Stimulated activated CD8-positive, alpha-beta memory T cell treated with anti-CD3 and anti-CD28 coated beads, Interleukin-2, amount 100 ng/mL, for 48 hours (primary cell): Measurements from ENCODE around the gene RASD1.

Experiments used
- DNase-seq, 2 donors: peaks; one replicate each; pipeline ENCODE4 v3.0.0-alpha.2; 2020; ENCODE audit warnings: low read depth in 2 of 2

RASD1 gene

GRCh38 chr17:17527534-17527933 lies 31.3 kb upstream of the RASD1 start:
- DNase-seq = no peak

GRCh38 chr17:17526369-17526768 lies 30.2 kb upstream of the RASD1 start:
- no peak for DNase-seq

DNA sequence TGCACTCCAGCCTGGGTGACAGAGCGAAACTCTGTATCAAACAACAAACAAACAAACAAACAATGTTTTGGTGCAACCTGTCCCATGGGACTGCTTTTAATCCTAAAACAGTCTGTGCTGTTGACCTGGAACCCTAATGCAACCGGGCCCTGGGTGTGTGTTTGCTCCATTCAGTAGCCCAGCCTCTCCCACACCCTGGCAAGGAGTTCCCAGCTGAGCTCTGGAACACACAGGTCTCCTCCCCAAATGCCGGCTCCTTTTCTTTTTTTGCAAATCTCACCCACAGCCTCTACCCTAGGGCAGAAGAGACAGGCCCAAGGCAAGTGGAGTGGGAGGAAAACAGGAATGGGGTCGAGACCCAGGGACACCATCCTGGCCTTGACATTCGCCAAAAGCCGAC lies 29.8 kb upstream of the RASD1 start:
- no peak for DNase-seq

GRCh38 chr17:17525311-17525710 lies 29.1 kb upstream of the RASD1 start:
- no peak for DNase-seq

- DNase-seq = no peak
Observed at GRCh38 chr17:17523731-17524490, 27.7 kb upstream of the RASD1 start.

DNA sequence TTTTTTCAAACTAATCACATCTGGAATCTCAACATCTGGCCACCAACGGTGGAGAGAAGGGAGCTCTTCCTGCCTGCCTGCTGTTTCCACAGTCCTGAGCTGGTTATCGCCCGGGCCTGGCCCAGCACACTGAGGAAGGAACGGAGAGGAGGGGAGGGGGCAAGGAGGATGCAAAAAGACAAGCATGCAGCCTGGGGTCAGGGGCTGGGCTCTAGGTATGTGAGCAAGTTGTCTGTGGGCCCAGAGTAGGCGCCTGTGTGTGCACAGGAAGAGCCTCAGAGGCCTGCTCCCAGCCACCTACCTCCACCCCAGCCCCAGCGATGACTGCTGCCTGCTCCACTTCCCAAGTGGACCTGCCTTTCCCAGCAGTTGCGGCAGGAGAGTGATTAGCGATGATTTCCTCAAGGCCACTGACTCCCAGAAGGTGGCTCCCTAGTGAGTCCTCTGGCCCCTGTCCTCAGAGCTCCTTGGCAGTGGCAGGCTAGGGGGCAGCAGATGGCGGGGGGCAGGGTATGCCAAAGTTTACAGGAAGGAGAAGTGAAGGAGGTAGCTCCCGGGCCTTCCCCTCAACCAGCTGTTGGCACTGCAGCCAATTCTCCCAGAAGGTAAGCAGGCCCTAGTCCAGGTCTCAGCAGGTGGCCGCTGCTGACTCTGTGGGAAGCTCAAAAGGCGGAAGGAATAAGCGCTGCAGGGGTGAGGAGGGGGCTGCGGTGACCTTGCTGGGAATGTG lies 27.0 kb upstream of the RASD1 start:
- DNase-seq = no peak

GRCh38 chr17:17520599-17521232 lies 24.5 kb upstream of the RASD1 start:
- DNase-seq = no peak

- DNase-seq = no peak
Observed at GRCh38 chr17:17519886-17520285, 23.7 kb upstream of the RASD1 start.

DNA sequence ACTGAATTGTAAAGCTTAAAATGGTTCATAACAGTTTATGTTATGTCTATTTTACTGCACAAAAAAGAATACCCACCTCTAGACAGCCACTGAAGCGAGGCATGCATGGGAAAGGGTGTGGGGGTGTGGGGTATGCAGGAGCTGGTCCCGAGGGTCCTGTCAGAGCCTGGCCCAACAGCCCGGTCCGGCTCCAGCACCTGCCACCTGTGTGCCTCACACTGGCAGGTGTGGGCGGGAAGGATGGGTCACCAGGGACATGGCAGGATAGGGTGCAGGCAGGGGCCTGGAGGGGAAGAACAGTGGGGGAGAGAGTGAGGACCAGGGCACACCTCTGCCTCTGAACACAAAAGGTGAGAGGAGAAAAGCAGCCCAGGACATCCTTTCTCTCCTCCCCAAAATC lies 22.8 kb upstream of the RASD1 start:
- DNase-seq = no peak

- no peak for DNase-seq
Observed at GRCh38 chr17:17518014-17518413, 21.8 kb upstream of the RASD1 start.

GRCh38 chr17:17516941-17517720 lies 20.9 kb upstream of the RASD1 start:
- no peak for DNase-seq

- no peak for DNase-seq
Observed at GRCh38 chr17:17515934-17516930, 20.0 kb upstream of the RASD1 start.

DNA sequence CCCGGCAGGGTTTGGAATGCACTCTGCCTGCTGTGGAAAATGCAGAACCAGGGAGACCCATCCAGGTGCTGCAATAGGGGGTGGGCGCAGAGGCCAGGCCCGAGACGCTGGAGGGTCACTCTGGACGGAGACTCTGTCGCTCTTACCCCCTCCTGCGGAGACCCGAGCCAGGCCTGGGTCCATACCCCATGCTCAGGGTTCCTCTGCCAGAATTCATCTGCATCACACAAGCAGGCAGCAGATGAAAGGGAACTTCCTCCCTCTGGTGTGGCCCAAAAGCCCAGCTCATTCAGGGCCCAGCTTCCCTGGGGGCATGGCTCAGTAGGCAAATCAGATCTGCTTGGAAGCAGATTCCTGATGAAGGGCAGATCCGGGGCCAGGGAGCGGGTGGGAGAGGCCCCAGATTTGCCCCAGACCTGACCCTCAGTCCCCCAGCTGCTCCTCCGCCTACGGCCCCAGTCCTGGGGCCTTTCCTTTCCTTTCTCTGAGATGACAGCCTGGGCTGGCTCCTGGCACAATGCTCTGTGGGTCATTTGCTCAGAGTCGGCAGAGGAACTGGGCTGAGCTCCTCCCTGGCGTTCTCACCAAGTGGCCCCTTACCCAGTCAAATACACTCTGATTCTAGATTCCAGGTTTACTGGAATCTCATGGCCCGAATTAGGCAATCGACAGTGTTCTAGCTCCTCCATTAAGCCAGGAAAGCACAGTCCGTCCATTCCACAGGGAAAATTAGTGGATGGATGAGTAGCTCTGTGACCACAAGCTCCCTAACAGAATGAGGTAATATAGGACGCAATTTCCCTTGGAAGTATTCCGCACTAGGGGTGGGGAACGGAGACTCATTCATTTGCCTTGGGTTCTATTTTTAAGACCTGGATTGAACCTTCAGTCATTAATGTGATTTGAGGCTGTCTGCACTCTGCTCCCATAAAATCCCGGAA lies 19.1 kb upstream of the RASD1 start:
- no peak for DNase-seq

- no peak for DNase-seq
Observed at GRCh38 chr17:17514361-17514992, 18.3 kb upstream of the RASD1 start.

GRCh38 chr17:17513626-17514025 lies 17.4 kb upstream of the RASD1 start:
- DNase-seq = no peak

DNA sequence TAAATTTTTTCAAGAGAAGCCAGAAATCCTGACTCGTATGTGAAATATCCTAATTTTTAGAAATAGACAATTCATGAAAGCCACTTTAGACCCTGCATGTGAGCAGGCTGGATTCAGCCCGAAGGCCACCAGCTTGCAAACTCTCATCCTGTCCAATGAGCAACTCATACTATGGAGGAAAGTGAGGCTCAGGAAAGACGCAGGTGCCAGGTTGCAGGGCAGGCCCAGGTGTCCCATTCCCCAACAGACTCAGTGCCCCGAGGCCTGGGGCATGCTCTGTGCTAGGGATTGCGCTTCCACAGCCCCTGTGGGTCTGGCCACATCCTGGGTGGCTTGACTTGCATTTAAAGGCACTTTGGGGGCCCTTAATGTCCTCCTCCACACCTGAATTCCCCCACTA lies 16.7 kb upstream of the RASD1 start:
- DNase-seq = no peak

DNA sequence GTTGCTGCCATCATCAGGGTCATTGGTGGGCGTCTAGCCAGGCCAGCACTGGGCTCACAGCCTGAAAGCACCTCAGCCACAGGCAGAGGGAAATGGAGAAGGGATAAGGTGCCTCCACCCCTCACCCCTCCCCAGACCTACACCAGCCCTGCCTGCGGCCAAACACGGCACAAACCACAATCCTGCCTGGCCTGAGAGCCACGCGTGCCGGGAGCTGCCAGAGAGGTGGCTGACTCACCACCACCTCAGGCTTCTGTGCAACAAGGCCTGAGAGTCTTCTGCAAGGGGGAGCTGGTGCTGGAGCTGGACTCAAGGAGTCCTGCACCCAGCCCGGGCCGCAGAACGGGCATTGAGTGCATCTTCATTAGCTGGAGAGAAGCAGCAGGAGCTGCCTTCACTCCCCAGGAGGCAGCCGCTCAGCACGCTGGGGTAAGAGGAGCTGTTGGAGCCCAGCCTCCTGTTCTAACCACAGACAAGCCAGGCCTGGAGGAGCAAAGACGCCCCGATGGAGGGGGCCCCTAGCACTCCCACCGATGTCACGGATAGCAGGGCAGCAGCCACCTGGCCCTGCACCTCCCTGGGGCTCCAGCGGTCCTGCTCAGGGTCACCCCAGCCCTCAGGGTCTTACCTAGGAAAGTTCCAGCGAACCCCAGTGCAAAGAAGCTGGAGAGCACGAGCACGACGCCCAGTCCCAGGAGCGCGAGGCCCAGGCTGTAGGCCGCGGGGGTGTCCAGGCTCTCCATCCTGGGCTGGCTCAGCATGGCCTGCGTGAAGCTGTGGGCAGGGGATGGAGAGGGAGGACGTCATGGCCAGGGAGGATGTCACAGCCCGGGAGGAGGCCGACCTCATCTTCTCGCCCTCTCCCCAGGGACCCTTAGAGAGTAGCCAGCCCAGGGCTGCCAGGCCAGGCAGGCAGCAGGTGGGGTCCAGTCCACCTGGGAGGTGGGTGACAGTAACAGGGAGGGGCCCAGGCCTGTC lies 16.0 kb upstream of the RASD1 start:
- no peak for DNase-seq

DNA sequence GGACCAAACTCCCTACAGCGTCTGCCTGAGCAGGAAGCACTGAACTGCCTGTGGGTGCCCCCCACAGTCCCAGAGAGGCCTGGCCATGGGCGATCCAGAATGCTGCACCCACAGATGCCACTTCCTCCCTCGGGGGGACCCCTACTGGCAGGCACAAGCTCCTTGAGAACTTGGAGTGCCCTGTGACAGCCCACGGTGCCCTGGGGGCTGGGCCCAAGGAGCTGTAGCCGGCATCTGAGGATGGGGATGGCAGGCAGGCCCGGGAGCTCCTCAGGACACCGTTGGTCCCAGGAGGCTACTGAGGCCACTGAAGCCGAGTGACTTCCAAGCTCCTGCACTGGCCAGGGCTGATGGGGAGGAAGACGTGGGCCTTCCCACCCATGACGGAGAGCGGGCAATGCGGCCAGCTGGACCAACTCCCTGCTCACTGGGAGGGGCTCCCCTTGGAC lies 15.1 kb upstream of the RASD1 start:
- DNase-seq = no peak
